GM19468 (cell line): ENCODE data around the gene PLCE1.
"Not testable (repeated sequence)": the region's sequence is repeated elsewhere in the genome, so short reads cannot be mapped to it uniquely, and the experiment has no call there.

Experiments used
- ATAC-seq: cut with Tn5 transposase; IDR thresholded peaks from one replicate; pipeline ENCODE4 v1.9.1; 2021; ENCODE audit warnings: mild to moderate bottlenecking, moderate library complexity, moderate number of reproducible peaks; ENCODE audit not compliant: unreplicated experiment; ENCODE audit errors: extremely low read depth

The PLCE1 gene

GRCh38 chr10:93993782-93994437 lies at the start of gene PLCE1:
Gene PLCE1, plus strand, starts transcription at chr10:93993931. Its CDS starts 37,116 bp downstream, at chr10:94031047.
- no peak for ATAC-seq

GRCh38 chr10:93945819-93946218 lies 47.9 kb upstream of the PLCE1 start:
- no peak for ATAC-seq

- no peak for ATAC-seq
Observed at GRCh38 chr10:93947055-93947454, 46.7 kb upstream of the PLCE1 start.

GRCh38 chr10:93947524-93947923 lies 46.2 kb upstream of the PLCE1 start:
- ATAC-seq: no peak

GRCh38 chr10:93951905-93952304 lies 41.8 kb upstream of the PLCE1 start:
- ATAC-seq: no peak

- no peak for ATAC-seq
Observed at GRCh38 chr10:93954299-93954698, 39.4 kb upstream of the PLCE1 start.

- no peak for ATAC-seq
Observed at GRCh38 chr10:93954726-93955363, 38.9 kb upstream of the PLCE1 start.

- no peak for ATAC-seq
Observed at GRCh38 chr10:93958834-93959233, 34.9 kb upstream of the PLCE1 start.

GRCh38 chr10:93960988-93961387 lies 32.7 kb upstream of the PLCE1 start:
- not testable (repeated sequence) for ATAC-seq

- ATAC-seq: no peak
Observed at GRCh38 chr10:93962973-93963372, 30.8 kb upstream of the PLCE1 start.

GRCh38 chr10:93963434-93963833 lies 30.3 kb upstream of the PLCE1 start:
- ATAC-seq: no peak

- ATAC-seq: no peak
Observed at GRCh38 chr10:93965911-93966310, 27.8 kb upstream of the PLCE1 start.

GRCh38 chr10:93967756-93968155 lies 26.0 kb upstream of the PLCE1 start:
- no peak for ATAC-seq

- no peak for ATAC-seq
Observed at GRCh38 chr10:93968540-93968945, 25.2 kb upstream of the PLCE1 start.

- not testable (repeated sequence) for ATAC-seq
Observed at GRCh38 chr10:93970433-93971010, 23.2 kb upstream of the PLCE1 start.

GRCh38 chr10:93973748-93974445 lies 19.8 kb upstream of the PLCE1 start:
- no peak for ATAC-seq

GRCh38 chr10:93977442-93977841 lies 16.3 kb upstream of the PLCE1 start:
- no peak for ATAC-seq

- ATAC-seq: no peak
Observed at GRCh38 chr10:93980486-93980885, 13.2 kb upstream of the PLCE1 start.

GRCh38 chr10:93991114-93991513 lies 2.6 kb upstream of the PLCE1 start:
- ATAC-seq: no peak

GRCh38 chr10:93991596-93992284 lies 2.0 kb upstream of the PLCE1 start:
- ATAC-seq: no peak
